SK-N-SH treated with all-trans-retinoic acid at 6 μM for 48 hours (cell line): Measurements from ENCODE around the gene CSRP2.

Experiments used
- ATAC-seq: fragments of 200-7000 bp; cut with Tn5 transposase; 3 replicates; pipeline ENCODE4 v1.9.1; 2020; ENCODE audit warnings: mild to moderate bottlenecking, moderate library complexity
- ARNTL ChIP-seq: fragments of 450-650 bp; formaldehyde crosslinking; IDR thresholded peaks from 2 replicates; pipeline ENCODE4 v1.5.0; 2020; ENCODE audit warnings: low read depth, mild to moderate bottlenecking, moderate library complexity, borderline replicate concordance
- BACH2 ChIP-seq: fragments of 250-450 bp; sonication (Bioruptor Pico); IDR thresholded peaks from 2 replicates; pipeline ENCODE4 v1.9.0; 2021; ENCODE audit warnings: mild to moderate bottlenecking, borderline replicate concordance
- CSDC2 ChIP-seq: fragments of 250-450 bp; sonication (Bioruptor Pico); IDR thresholded peaks from 2 replicates; pipeline ENCODE4 v1.5.0; 2020; ENCODE audit warnings: mild to moderate bottlenecking, moderate library complexity
- ESRRG ChIP-seq: fragments of 250-450 bp; sonication (Bioruptor Pico); IDR thresholded peaks from 2 replicates; pipeline ENCODE4 v1.6.1; 2021; ENCODE audit warnings: mild to moderate bottlenecking
- GLIS3 ChIP-seq: fragments of 250-450 bp; sonication (Bioruptor Pico); IDR thresholded peaks from 2 replicates; pipeline ENCODE4 v1.5.0; 2020; ENCODE audit warnings: mild to moderate bottlenecking, moderate library complexity
- ISL1 ChIP-seq: fragments of 250-450 bp; sonication (Bioruptor Pico); IDR thresholded peaks from 2 replicates; pipeline ENCODE4 v2.1.2; 2022; ENCODE audit warnings: mild to moderate bottlenecking, moderate library complexity
- PPARA ChIP-seq: fragments of 250-450 bp; sonication (Bioruptor Pico); IDR thresholded peaks from 2 replicates; pipeline ENCODE4 v1.5.0; 2020; ENCODE audit warnings: mild to moderate bottlenecking, borderline replicate concordance
- RARB ChIP-seq: fragments of 250-450 bp; sonication (Bioruptor Pico); IDR thresholded peaks from 2 replicates; pipeline ENCODE4 v1.8.0; 2021; ENCODE audit warnings: mild to moderate bottlenecking, moderate library complexity
- SNAI2 ChIP-seq: fragments of 250-450 bp; sonication (Bioruptor Pico); IDR thresholded peaks from 2 replicates; pipeline ENCODE4 v1.5.0; 2020; ENCODE audit warnings: mild to moderate bottlenecking, moderate library complexity
- TCF4 ChIP-seq: fragments of 250-450 bp; sonication (Bioruptor Pico); IDR thresholded peaks from 2 replicates; pipeline ENCODE4 v1.8.0; 2021; ENCODE audit warnings: mild to moderate bottlenecking, moderate library complexity, borderline replicate concordance
- TOX ChIP-seq: fragments of 250-450 bp; sonication (Bioruptor Pico); IDR thresholded peaks from 2 replicates; pipeline ENCODE4 v1.8.0; 2021; ENCODE audit warnings: mild to moderate bottlenecking, moderate library complexity, borderline replicate concordance
- ZFP3 ChIP-seq: fragments of 250-450 bp; sonication (Bioruptor Pico); IDR thresholded peaks from 2 replicates; pipeline ENCODE4 v1.5.0; 2020; ENCODE audit warnings: mild to moderate bottlenecking, moderate library complexity
- ZFP30 ChIP-seq: fragments of 450-650 bp; formaldehyde crosslinking; IDR thresholded peaks from 2 replicates; pipeline ENCODE4 v1.5.0; 2022; ENCODE audit warnings: mild to moderate bottlenecking, moderate library complexity
- ZNF565 ChIP-seq: fragments of 450-650 bp; formaldehyde crosslinking; conservative IDR thresholded peaks from 2 replicates; pipeline ENCODE4 v1.5.0; 2020; ENCODE audit warnings: low read depth, mild to moderate bottlenecking, moderate library complexity
- ZNF70 ChIP-seq: fragments of 450-650 bp; formaldehyde crosslinking; IDR thresholded peaks from 2 replicates; pipeline ENCODE4 v1.5.0; 2020; ENCODE audit warnings: mild to moderate bottlenecking, moderate library complexity
- ZNF8 ChIP-seq: fragments of 450-650 bp; formaldehyde crosslinking; IDR thresholded peaks from 2 replicates; pipeline ENCODE4 v1.5.0; 2020; ENCODE audit warnings: mild to moderate bottlenecking, moderate library complexity
- TF ChIP-seq, protein P1 (sequence below): fragments of 250-450 bp; sonication (Bioruptor Pico); IDR thresholded peaks from 2 replicates; pipeline ENCODE4 v1.8.0; 2020; ENCODE audit warnings: mild to moderate bottlenecking, moderate library complexity, borderline replicate concordance
- TF ChIP-seq, protein P2 (sequence below): fragments of 250-450 bp; sonication (Bioruptor Pico); IDR thresholded peaks from 2 replicates; pipeline ENCODE4 v1.5.1; 2021; ENCODE audit warnings: mild to moderate bottlenecking, moderate library complexity
- TF ChIP-seq, protein P3 (sequence below): fragments of 250-450 bp; sonication (Bioruptor Pico); IDR thresholded peaks from 2 replicates; pipeline ENCODE4 v1.8.0; 2021; ENCODE audit warnings: low read depth, mild to moderate bottlenecking, moderate library complexity, borderline replicate concordance
- TF ChIP-seq, protein P4 (sequence below): fragments of 250-450 bp; sonication (Bioruptor Pico); IDR thresholded peaks from 2 replicates; pipeline ENCODE4 v1.5.0; 2020; ENCODE audit warnings: mild to moderate bottlenecking, moderate library complexity
- TF ChIP-seq, protein P5 (sequence below): fragments of 250-450 bp; sonication (Bioruptor Pico); IDR thresholded peaks from 2 replicates; pipeline ENCODE4 v1.5.1; 2020; ENCODE audit warnings: low read depth, mild to moderate bottlenecking, moderate library complexity

CSRP2 gene

DNA sequence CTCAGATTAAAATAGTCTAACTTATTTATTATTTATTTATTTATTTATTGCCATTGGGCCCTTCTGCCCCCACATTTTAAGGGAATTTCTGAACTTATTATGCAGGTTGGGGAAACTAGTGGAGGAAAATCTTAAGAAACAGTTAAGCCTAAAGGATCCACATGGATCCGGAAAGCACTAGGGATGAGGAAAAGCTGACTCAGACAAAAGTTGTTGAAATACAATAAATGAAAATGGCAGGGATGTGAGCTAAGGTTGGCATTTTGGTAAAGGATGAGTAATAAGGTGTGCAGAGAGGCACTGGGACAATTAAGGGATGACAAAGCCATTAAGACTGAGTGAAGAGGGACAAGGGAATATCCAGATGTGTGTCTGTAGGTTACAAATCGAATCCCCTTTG lies 20.7 kb upstream of the CSRP2 start:
- TF ChIP-seq PPARA (no peak), ZNF565 (no peak), BACH2 (no peak), CSDC2 (CRISPR knock-in tag) (no peak), GLIS3 (CRISPR knock-in tag) (no peak), ISL1 (CRISPR knock-in tag) (no peak), TCF4 (CRISPR knock-in tag) (no peak), TOX (no peak), ZNF70 (CRISPR knock-in tag) (no peak), ZFP30 (CRISPR knock-in tag) (no peak), ARNTL (CRISPR knock-in tag) (no peak), ZFP3 (CRISPR knock-in tag) (no peak), SNAI2 (CRISPR knock-in tag) (no peak)
- TF ChIP-seq, protein P1, sequence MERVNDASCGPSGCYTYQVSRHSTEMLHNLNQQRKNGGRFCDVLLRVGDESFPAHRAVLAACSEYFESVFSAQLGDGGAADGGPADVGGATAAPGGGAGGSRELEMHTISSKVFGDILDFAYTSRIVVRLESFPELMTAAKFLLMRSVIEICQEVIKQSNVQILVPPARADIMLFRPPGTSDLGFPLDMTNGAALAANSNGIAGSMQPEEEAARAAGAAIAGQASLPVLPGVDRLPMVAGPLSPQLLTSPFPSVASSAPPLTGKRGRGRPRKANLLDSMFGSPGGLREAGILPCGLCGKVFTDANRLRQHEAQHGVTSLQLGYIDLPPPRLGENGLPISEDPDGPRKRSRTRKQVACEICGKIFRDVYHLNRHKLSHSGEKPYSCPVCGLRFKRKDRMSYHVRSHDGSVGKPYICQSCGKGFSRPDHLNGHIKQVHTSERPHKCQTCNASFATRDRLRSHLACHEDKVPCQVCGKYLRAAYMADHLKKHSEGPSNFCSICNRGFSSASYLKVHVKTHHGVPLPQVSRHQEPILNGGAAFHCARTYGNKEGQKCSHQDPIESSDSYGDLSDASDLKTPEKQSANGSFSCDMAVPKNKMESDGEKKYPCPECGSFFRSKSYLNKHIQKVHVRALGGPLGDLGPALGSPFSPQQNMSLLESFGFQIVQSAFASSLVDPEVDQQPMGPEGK (CRISPR knock-in tag), result no peak
- TF ChIP-seq, protein P2, sequence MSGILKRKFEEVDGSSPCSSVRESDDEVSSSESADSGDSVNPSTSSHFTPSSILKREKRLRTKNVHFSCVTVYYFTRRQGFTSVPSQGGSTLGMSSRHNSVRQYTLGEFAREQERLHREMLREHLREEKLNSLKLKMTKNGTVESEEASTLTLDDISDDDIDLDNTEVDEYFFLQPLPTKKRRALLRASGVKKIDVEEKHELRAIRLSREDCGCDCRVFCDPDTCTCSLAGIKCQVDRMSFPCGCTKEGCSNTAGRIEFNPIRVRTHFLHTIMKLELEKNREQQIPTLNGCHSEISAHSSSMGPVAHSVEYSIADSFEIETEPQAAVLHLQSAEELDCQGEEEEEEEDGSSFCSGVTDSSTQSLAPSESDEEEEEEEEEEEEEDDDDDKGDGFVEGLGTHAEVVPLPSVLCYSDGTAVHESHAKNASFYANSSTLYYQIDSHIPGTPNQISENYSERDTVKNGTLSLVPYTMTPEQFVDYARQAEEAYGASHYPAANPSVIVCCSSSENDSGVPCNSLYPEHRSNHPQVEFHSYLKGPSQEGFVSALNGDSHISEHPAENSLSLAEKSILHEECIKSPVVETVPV (CRISPR knock-in tag), result no peak
- TF ChIP-seq, protein P3, sequence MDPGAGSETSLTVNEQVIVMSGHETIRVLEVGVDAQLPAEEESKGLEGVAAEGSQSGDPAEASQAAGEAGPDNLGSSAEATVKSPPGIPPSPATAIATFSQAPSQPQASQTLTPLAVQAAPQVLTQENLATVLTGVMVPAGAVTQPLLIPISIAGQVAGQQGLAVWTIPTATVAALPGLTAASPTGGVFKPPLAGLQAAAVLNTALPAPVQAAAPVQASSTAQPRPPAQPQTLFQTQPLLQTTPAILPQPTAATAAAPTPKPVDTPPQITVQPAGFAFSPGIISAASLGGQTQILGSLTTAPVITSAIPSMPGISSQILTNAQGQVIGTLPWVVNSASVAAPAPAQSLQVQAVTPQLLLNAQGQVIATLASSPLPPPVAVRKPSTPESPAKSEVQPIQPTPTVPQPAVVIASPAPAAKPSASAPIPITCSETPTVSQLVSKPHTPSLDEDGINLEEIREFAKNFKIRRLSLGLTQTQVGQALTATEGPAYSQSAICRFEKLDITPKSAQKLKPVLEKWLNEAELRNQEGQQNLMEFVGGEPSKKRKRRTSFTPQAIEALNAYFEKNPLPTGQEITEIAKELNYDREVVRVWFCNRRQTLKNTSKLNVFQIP (CRISPR knock-in tag), result no peak
- TF ChIP-seq, protein P4, sequence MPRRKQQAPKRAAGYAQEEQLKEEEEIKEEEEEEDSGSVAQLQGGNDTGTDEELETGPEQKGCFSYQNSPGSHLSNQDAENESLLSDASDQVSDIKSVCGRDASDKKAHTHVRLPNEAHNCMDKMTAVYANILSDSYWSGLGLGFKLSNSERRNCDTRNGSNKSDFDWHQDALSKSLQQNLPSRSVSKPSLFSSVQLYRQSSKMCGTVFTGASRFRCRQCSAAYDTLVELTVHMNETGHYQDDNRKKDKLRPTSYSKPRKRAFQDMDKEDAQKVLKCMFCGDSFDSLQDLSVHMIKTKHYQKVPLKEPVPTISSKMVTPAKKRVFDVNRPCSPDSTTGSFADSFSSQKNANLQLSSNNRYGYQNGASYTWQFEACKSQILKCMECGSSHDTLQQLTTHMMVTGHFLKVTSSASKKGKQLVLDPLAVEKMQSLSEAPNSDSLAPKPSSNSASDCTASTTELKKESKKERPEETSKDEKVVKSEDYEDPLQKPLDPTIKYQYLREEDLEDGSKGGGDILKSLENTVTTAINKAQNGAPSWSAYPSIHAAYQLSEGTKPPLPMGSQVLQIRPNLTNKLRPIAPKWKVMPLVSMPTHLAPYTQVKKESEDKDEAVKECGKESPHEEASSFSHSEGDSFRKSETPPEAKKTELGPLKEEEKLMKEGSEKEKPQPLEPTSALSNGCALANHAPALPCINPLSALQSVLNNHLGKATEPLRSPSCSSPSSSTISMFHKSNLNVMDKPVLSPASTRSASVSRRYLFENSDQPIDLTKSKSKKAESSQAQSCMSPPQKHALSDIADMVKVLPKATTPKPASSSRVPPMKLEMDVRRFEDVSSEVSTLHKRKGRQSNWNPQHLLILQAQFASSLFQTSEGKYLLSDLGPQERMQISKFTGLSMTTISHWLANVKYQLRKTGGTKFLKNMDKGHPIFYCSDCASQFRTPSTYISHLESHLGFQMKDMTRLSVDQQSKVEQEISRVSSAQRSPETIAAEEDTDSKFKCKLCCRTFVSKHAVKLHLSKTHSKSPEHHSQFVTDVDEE (CRISPR knock-in tag), result no peak
- TF ChIP-seq, protein P5, sequence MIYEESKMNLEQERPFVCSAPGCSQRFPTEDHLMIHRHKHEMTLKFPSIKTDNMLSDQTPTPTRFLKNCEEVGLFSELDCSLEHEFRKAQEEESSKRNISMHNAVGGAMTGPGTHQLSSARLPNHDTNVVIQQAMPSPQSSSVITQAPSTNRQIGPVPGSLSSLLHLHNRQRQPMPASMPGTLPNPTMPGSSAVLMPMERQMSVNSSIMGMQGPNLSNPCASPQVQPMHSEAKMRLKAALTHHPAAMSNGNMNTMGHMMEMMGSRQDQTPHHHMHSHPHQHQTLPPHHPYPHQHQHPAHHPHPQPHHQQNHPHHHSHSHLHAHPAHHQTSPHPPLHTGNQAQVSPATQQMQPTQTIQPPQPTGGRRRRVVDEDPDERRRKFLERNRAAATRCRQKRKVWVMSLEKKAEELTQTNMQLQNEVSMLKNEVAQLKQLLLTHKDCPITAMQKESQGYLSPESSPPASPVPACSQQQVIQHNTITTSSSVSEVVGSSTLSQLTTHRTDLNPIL (CRISPR knock-in tag), result no peak
- TF ChIP-seq, all 23 proteins: peak for 0
- ATAC-seq, result no peak

DNA sequence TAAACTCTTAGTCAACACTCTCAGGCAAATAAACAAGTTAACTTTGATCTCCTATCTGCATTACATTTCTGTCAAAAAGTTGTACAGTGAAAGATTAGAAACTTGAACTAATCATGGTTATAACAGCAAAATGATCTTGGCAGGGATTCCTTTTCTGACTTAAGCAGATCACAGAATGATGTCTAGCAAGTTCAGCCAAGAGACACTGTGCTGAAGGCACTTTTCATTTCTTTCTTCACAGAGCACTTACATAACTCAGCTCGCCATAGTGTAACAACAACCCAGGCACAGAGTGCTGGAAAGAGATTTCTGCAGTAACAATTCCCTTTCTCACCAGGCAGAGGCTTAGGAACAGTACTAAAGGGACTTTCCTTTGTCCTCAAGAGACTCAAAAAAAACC lies 19.6 kb upstream of the CSRP2 start:
- peak; percentile 66 for ATAC-seq
- TF ChIP-seq ZNF565 (no peak), ISL1 (CRISPR knock-in tag) (no peak), ZFP30 (CRISPR knock-in tag) (no peak), ARNTL (CRISPR knock-in tag) (no peak), CSDC2 (CRISPR knock-in tag) (no peak), ZNF70 (CRISPR knock-in tag) (no peak), ZFP3 (CRISPR knock-in tag) (no peak), ZNF8 (CRISPR knock-in tag) (no peak), TCF4 (CRISPR knock-in tag) (no peak), GLIS3 (CRISPR knock-in tag) (no peak), PPARA (no peak), RARB (CRISPR knock-in tag) (no peak), ESRRG (CRISPR knock-in tag) (no peak)
- TF ChIP-seq, protein P2 (CRISPR knock-in tag), result no peak
- TF ChIP-seq, protein P5 (CRISPR knock-in tag), result no peak
- TF ChIP-seq, protein P4 (CRISPR knock-in tag), result no peak
- TF ChIP-seq, protein P1 (CRISPR knock-in tag), result no peak
